B cell (primary cell): Measurements from ENCODE around the gene C16orf92. TPM values are rescaled to one million over a fixed set of nuclear protein-coding genes. Genes with fewer than 3 reads are reported as not detected.

Source experiments
- ATAC-seq: fragments of 200-7000 bp; cut with Tn5 transposase; one replicate; pipeline ENCODE4 v1.10.0; 2021; ENCODE audit warnings: low read depth, mild to moderate bottlenecking, moderate number of reproducible peaks, moderate library complexity
- CTCF ChIA-PET: fragments of 350-600 bp; sonication (Branson Sonifier 250); formaldehyde crosslinking; loops from one replicate; lab custom pipeline; 2021; ENCODE audit warnings: antibody characterized with exemption, inconsistent platforms; lab: Charles Lee
- POLR2A ChIA-PET: fragments of 350-600 bp; sonication (Branson Sonifier 250); formaldehyde crosslinking; loops from one replicate; lab custom pipeline; 2021; ENCODE audit warnings: antibody characterized with exemption; lab: Charles Lee
- DNase-seq: peaks from one replicate; pipeline ENCODE4 v3.0.0; 2013
- H2AFZ ChIP-seq: 2 replicates; pipeline ENCODE4 v1.6.1; 2012; ENCODE audit warnings: mild to moderate bottlenecking, low read depth, low read length; ENCODE audit not compliant: insufficient read depth, poor library complexity, severe bottlenecking
- H3K27ac ChIP-seq, 2 donors: 1 replicate in 1 of 2; 2 replicates in 1 of 2; pipeline ENCODE4 v1.5.1; 2012 to 2013; ENCODE audit warnings: low read length in 2 of 2, mild to moderate bottlenecking in 2 of 2, moderate library complexity in 1 of 2
- H3K27me3 ChIP-seq, 4 experiments: fragments of 200-600 bp in 1 of 4; sonication (generic) in 1 of 4; replicated peaks in 1 of 4; 1 replicate in 2 of 4; 2 replicates in 2 of 4; pipeline versions ENCODE4 v1.6.1 to v1.7.0; 2013 to 2016; ENCODE audit warnings: low read length in 3 of 4, mild to moderate bottlenecking in 2 of 4, mixed read lengths in 1 of 4, moderate library complexity in 1 of 4; ENCODE audit not compliant: insufficient read depth in 4 of 4, control insufficient read depth in 3 of 4; ENCODE audit errors: control extremely low read depth in 1 of 4
- H3K36me3 ChIP-seq, 2 experiments: replicated peaks in 1 of 2; 1 replicate in 1 of 2; 2 replicates in 1 of 2; pipeline versions ENCODE4 v1.6.1 to v1.7.1; 2013; ENCODE audit warnings: low read length in 1 of 2; ENCODE audit not compliant: insufficient read depth in 2 of 2, control insufficient read depth in 1 of 2; ENCODE audit errors: control extremely low read depth in 1 of 2, extremely low read depth in 1 of 2
- H3K4me1 ChIP-seq, 2 donors: fragments of 200-600 bp in 1 of 2; sonication (generic) in 1 of 2; 1 replicate in 1 of 2; 2 replicates in 1 of 2; pipeline versions ENCODE4 v1.5.1 to v1.6.1; 2013 to 2017; ENCODE audit warnings: low read length in 2 of 2; ENCODE audit not compliant: control insufficient read depth in 2 of 2, insufficient read depth in 2 of 2
- H3K4me2 ChIP-seq: replicated peaks from 2 replicates; pipeline ENCODE3; 2012; ENCODE audit warnings: mild to moderate bottlenecking, low read depth, low read length; ENCODE audit not compliant: poor library complexity, severe bottlenecking
- H3K4me3 ChIP-seq, 5 experiments: fragments of 200-600 bp in 1 of 5; sonication (generic) in 1 of 5; 1 replicate in 3 of 5; 2 replicates in 2 of 5; pipeline versions ENCODE4 v1.5.1 to v1.7.0; 2011 to 2016; ENCODE audit warnings: low read length in 4 of 5, mild to moderate bottlenecking in 4 of 5, low read depth in 2 of 5, control low read depth in 1 of 5, moderate library complexity in 1 of 5; ENCODE audit not compliant: insufficient read depth in 1 of 5; ENCODE audit errors: control extremely low read depth in 1 of 5, extremely low read depth in 1 of 5
- H3K79me2 ChIP-seq: fragments of 200-600 bp; sonication (generic); one replicate; pipeline ENCODE4 v1.6.0; 2016; ENCODE audit warnings: low read length; ENCODE audit not compliant: control insufficient read depth, insufficient read depth
- H3K9ac ChIP-seq: fragments of 200-600 bp; sonication (generic); 2 replicates; pipeline ENCODE4 v1.6.1; 2017; ENCODE audit warnings: mild to moderate bottlenecking, low read length, moderate library complexity
- H3K9me3 ChIP-seq, 3 donors: one replicate each; pipeline versions ENCODE4 v1.6.1 to v1.7.1; 2013; ENCODE audit warnings: low read length in 2 of 3; ENCODE audit not compliant: control insufficient read depth in 2 of 3, insufficient read depth in 1 of 3; ENCODE audit errors: control extremely low read depth in 1 of 3
- H4K20me1 ChIP-seq: 2 replicates; pipeline ENCODE4 v1.6.0; 2012; ENCODE audit warnings: mild to moderate bottlenecking, low read length; ENCODE audit not compliant: insufficient read depth, control insufficient read depth, poor library complexity, severe bottlenecking
- H3K27ac Mint-ChIP-seq: one replicate; pipeline ENCODE4 v1.8.0; 2021; ENCODE audit warnings: mixed read lengths
- H3K27me3 Mint-ChIP-seq: one replicate; pipeline ENCODE4 v1.8.0; 2021; ENCODE audit warnings: mixed read lengths
- H3K4me1 Mint-ChIP-seq: one replicate; pipeline ENCODE4 v1.8.0; 2021; ENCODE audit warnings: mixed read lengths
- H3K4me3 Mint-ChIP-seq: one replicate; pipeline ENCODE4 v1.8.0; 2021; ENCODE audit warnings: mixed read lengths
- H3K9me3 Mint-ChIP-seq: one replicate; pipeline ENCODE4 v1.8.0; 2022; ENCODE audit warnings: mixed read lengths; ENCODE audit not compliant: insufficient read depth
- EZH2 ChIP-seq: IDR thresholded peaks from 2 replicates; pipeline ENCODE4 v1.6.1; 2012; ENCODE audit warnings: borderline replicate concordance, low read depth, mild to moderate bottlenecking, moderate library complexity, low read length; ENCODE audit not compliant: insufficient read depth, poor library complexity, severe bottlenecking
- WGBS: methylation state at CpG from one replicate; pipeline ENCODE4 v1.1.5; 2013; ENCODE audit warnings: missing lambda C conversion rate; ENCODE audit not compliant: insufficient coverage; 5-methylcytosine and 5-hydroxymethylcytosine counted together
- intact Hi-C: fragments of 100-400 bp; cut with micrococcal nuclease; formaldehyde crosslinking; loops from one replicate; pipeline ENCODE4 v1.10.0; 2022
- polyA plus RNA-seq: library from polyadenylated mRNA; depleted of rRNA; stranded (reverse); fragments of >200 nt; gene quantifications from 2 replicates; pipeline ENCODE4 v1.2.3, GENCODE V29; 2012
- total RNA-seq, 2 donors: library from RNA; stranded (reverse); fragments of 120-200 nt in 1 of 2; gene quantifications; 1 replicate in 1 of 2; 2 replicates in 1 of 2; pipeline versions ENCODE4 v1.2.3 to v1.2.4, GENCODE V29; 2013 to 2022
- TF ChIP-seq, protein P1 (sequence below): fragments of 200-600 bp; IDR thresholded peaks from one replicate; pipeline ENCODE4 v1.8.0; 2022; ENCODE audit warnings: antibody characterized with exemption, mild to moderate bottlenecking

Gene C16orf92
- total and polyA plus RNA-seq, 2 donors (not counting 1 experiment from before 2014, with no cell fraction given): not detected

DNA sequence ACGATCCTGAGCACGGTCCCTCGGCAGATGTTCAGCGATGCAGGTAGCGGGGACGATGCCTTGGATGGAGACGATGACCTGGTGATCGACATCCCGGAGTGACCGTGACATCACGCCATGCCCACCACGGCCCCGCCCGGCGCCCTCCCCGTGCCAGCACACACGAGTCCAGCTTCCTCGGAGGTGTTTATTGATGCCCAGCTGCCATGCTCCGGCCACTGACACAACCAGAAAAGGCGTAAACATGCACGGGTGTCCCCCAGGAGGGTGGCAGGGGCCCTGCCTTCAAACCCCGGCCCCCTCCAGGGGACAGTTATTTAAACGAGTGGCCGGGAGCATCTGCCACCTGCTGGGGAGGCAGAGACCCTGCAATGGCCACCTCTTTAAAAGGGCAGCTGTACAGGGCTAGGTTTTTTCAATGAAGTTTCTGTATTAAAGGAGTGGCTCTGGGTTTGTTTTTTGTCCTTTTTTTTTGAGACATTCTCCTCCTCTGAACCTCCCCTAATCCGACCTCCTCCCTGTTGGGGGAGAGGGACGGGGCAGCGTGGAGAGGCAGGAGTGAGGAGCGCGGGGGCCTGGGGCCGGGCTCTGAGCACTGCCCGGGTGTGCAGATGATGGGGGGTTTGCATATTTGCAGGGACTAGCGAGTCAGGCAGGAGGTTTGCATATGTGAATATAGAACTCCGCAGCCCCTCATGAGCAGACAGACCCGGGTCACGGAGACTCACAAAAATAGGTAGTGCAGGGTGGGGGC is 17.5 kb upstream of the C16orf92 start:
- peak overlapping the region; percentile 21 for H3K4me2 ChIP-seq
- H3K4me1 ChIP-seq: peaks cover 10 to 19% of the 10 kb centered on the region in 2 donors
- H3K4me3 ChIP-seq: no peak overlapping the region
- DNase-seq (peak; percentile 62), ATAC-seq (peak; percentile 74)
- Mint-ChIP-seq H3K9me3 (no peaks in the 10 kb centered on the region), H3K27ac (no peak overlapping the region), H3K4me1 (peaks cover 10% of the 10 kb centered on the region), H3K4me3 (no peak overlapping the region), H3K27me3 (peaks cover 12% of the 10 kb centered on the region)
- peaks cover 0 to 7% (median 0%) of the 10 kb centered on the region in 3 donors for H3K9me3 ChIP-seq
- H3K27ac ChIP-seq: no peak overlapping the region
- H3K36me3 ChIP-seq: peaks cover 0 to 25% of the 10 kb centered on the region in 2 experiments
- WGBS: 75% methylated on average over 28 of the region's 35 CpGs
- H3K27me3 ChIP-seq: peaks cover 0 to 14% (median 4%) of the 10 kb centered on the region in 4 experiments
- CTCF ChIA-PET: interaction anchor here (0.6 to 2.3 kb wide), 17 partner anchors 9 to 364 kb away, joined by 3 to 9 read pairs (median 4); partner anchors contain the start of genes HIRIP3, TLCD3B and TMEM219
- intact Hi-C loops: loop anchor here (1.0 to 2.0 kb wide), 4 partner anchors 79 to 313 kb away; partner anchors contain the start of gene KCTD13
- H4K20me1 ChIP-seq: peaks cover 11% of the 10 kb centered on the region
- POLR2A ChIA-PET: interaction anchor here (0.5 to 2.4 kb wide), 2 partner anchors 10 to 198 kb away, joined by 4 to 9 read pairs; partner anchors contain the start of gene MAZ
- no peak overlapping the region for H3K9ac ChIP-seq
- TF ChIP-seq EZH2: no peak
- TF ChIP-seq, protein P1, sequence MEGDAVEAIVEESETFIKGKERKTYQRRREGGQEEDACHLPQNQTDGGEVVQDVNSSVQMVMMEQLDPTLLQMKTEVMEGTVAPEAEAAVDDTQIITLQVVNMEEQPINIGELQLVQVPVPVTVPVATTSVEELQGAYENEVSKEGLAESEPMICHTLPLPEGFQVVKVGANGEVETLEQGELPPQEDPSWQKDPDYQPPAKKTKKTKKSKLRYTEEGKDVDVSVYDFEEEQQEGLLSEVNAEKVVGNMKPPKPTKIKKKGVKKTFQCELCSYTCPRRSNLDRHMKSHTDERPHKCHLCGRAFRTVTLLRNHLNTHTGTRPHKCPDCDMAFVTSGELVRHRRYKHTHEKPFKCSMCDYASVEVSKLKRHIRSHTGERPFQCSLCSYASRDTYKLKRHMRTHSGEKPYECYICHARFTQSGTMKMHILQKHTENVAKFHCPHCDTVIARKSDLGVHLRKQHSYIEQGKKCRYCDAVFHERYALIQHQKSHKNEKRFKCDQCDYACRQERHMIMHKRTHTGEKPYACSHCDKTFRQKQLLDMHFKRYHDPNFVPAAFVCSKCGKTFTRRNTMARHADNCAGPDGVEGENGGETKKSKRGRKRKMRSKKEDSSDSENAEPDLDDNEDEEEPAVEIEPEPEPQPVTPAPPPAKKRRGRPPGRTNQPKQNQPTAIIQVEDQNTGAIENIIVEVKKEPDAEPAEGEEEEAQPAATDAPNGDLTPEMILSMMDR: peak; percentile 80
- H3K79me2 ChIP-seq: peaks cover 2% of the 10 kb centered on the region
- H2AFZ ChIP-seq: no peak overlapping the region
